T-helper 2 cell treated with Interferon-gamma antibody and Interleukin-4, amounts not matched to agents 5 μg/mL and 100 μg/mL, for 36 hours (primary cell): ENCODE measurements around the gene LCLAT1.
"Not testable (repeated sequence)": the region's sequence is repeated elsewhere in the genome, so short reads cannot be mapped to it uniquely, and the experiment has no call there.

Source experiments
- DNase-seq: peaks from one replicate; pipeline ENCODE4 v3.0.0; 2021; ENCODE audit warnings: low spot score
- H3K27ac Mint-ChIP-seq: one replicate; pipeline ENCODE4 v1.8.0; 2021; ENCODE audit warnings: mild to moderate bottlenecking, mixed read lengths
- H3K27me3 Mint-ChIP-seq: one replicate; pipeline ENCODE4 v1.8.0; 2021; ENCODE audit warnings: low read depth, mixed read lengths
- H3K36me3 Mint-ChIP-seq: one replicate; pipeline ENCODE4 v1.8.0; 2021; ENCODE audit warnings: low read depth, mixed read lengths
- H3K4me1 Mint-ChIP-seq: one replicate; pipeline ENCODE4 v1.8.0; 2021; ENCODE audit warnings: low read depth, mixed read lengths
- H3K4me3 Mint-ChIP-seq: one replicate; pipeline ENCODE4 v1.8.0; 2022; ENCODE audit warnings: mild to moderate bottlenecking, moderate library complexity, mixed read lengths
- H3K9me3 Mint-ChIP-seq: one replicate; pipeline ENCODE4 v1.8.0; 2021; ENCODE audit warnings: mixed read lengths

The LCLAT1 gene

GRCh38 chr2:30475542-30475941 is 28.5 kb downstream of the LCLAT1 start:
- H3K36me3 Mint-ChIP-seq: peaks cover 10% of the 10 kb centered on the region
- no peak overlapping the region for H3K27ac Mint-ChIP-seq
- peaks cover 3% of the 10 kb centered on the region for H3K4me1 Mint-ChIP-seq
- H3K9me3 Mint-ChIP-seq: no peaks in the 10 kb centered on the region
- H3K27me3 Mint-ChIP-seq: no peaks in the 10 kb centered on the region
- H3K4me3 Mint-ChIP-seq: no peak overlapping the region
- no peak for DNase-seq

GRCh38 chr2:30476636-30477035 is 29.6 kb downstream of the LCLAT1 start:
- Mint-ChIP-seq H3K9me3 (no peaks in the 10 kb centered on the region), H3K27ac (no peak overlapping the region), H3K4me1 (peaks cover 6% of the 10 kb centered on the region), H3K27me3 (no peaks in the 10 kb centered on the region), H3K36me3 (peaks cover 6% of the 10 kb centered on the region), H3K4me3 (no peak overlapping the region)
- DNase-seq: no peak

- H3K4me1 Mint-ChIP-seq: peaks cover 3% of the 10 kb centered on the region
- H3K27me3 Mint-ChIP-seq: no peaks in the 10 kb centered on the region
- no peak overlapping the region for H3K4me3 Mint-ChIP-seq
- DNase-seq: no peak
- H3K9me3 Mint-ChIP-seq: no peaks in the 10 kb centered on the region
- H3K36me3 Mint-ChIP-seq: peaks cover 6% of the 10 kb centered on the region
- no peak overlapping the region for H3K27ac Mint-ChIP-seq
These were observed 33.8 kb downstream of the LCLAT1 start for GRCh38 chr2:30480703-30481322.

GRCh38 chr2:30481323-30481800 is 34.3 kb downstream of the LCLAT1 start:
- H3K36me3 Mint-ChIP-seq: peaks cover 6% of the 10 kb centered on the region
- no peak for DNase-seq
- peaks cover 3% of the 10 kb centered on the region for H3K4me1 Mint-ChIP-seq
- H3K27me3 Mint-ChIP-seq: no peaks in the 10 kb centered on the region
- no peak overlapping the region for H3K27ac Mint-ChIP-seq
- no peaks in the 10 kb centered on the region for H3K9me3 Mint-ChIP-seq
- no peak overlapping the region for H3K4me3 Mint-ChIP-seq

GRCh38 chr2:30482011-30482410 is 35.0 kb downstream of the LCLAT1 start:
- no peaks in the 10 kb centered on the region for H3K9me3 Mint-ChIP-seq
- DNase-seq: no peak
- H3K27me3 Mint-ChIP-seq: no peaks in the 10 kb centered on the region
- H3K4me1 Mint-ChIP-seq: peaks cover 3% of the 10 kb centered on the region
- no peak overlapping the region for H3K4me3 Mint-ChIP-seq
- H3K36me3 Mint-ChIP-seq: peaks cover 6% of the 10 kb centered on the region
- H3K27ac Mint-ChIP-seq: no peak overlapping the region

GRCh38 chr2:30484145-30484544 is 37.1 kb downstream of the LCLAT1 start:
- H3K36me3 Mint-ChIP-seq: peaks cover 3% of the 10 kb centered on the region
- H3K27ac Mint-ChIP-seq: no peak overlapping the region
- H3K9me3 Mint-ChIP-seq: no peaks in the 10 kb centered on the region
- DNase-seq: no peak
- H3K27me3 Mint-ChIP-seq: no peaks in the 10 kb centered on the region
- peaks cover 9% of the 10 kb centered on the region for H3K4me1 Mint-ChIP-seq
- no peak overlapping the region for H3K4me3 Mint-ChIP-seq

GRCh38 chr2:30484995-30485394 is 37.9 kb downstream of the LCLAT1 start:
- Mint-ChIP-seq H3K4me1 (peaks cover 9% of the 10 kb centered on the region), H3K4me3 (no peak overlapping the region), H3K27me3 (no peaks in the 10 kb centered on the region), H3K27ac (no peak overlapping the region), H3K9me3 (no peaks in the 10 kb centered on the region), H3K36me3 (no peaks in the 10 kb centered on the region)
- no peak for DNase-seq

- Mint-ChIP-seq H3K27me3 (no peaks in the 10 kb centered on the region), H3K27ac (no peak overlapping the region), H3K36me3 (no peaks in the 10 kb centered on the region), H3K4me1 (peaks cover 6% of the 10 kb centered on the region), H3K4me3 (no peak overlapping the region), H3K9me3 (no peaks in the 10 kb centered on the region)
- DNase-seq: no peak
These were observed 39.6 kb downstream of the LCLAT1 start for GRCh38 chr2:30486655-30487054.

GRCh38 chr2:30487603-30488002 is 40.6 kb downstream of the LCLAT1 start:
- H3K9me3 Mint-ChIP-seq: no peaks in the 10 kb centered on the region
- no peak overlapping the region for H3K27ac Mint-ChIP-seq
- no peaks in the 10 kb centered on the region for H3K27me3 Mint-ChIP-seq
- no peaks in the 10 kb centered on the region for H3K36me3 Mint-ChIP-seq
- DNase-seq: no peak
- H3K4me3 Mint-ChIP-seq: no peak overlapping the region
- H3K4me1 Mint-ChIP-seq: peaks cover 6% of the 10 kb centered on the region

- Mint-ChIP-seq H3K4me3 (no peak overlapping the region), H3K36me3 (no peaks in the 10 kb centered on the region), H3K4me1 (peaks cover 6% of the 10 kb centered on the region), H3K27ac (no peak overlapping the region), H3K27me3 (no peaks in the 10 kb centered on the region), H3K9me3 (no peaks in the 10 kb centered on the region)
- no peak for DNase-seq
These were observed 41.1 kb downstream of the LCLAT1 start for GRCh38 chr2:30488012-30488659.

- no peak overlapping the region for H3K27ac Mint-ChIP-seq
- H3K4me1 Mint-ChIP-seq: peaks cover 6% of the 10 kb centered on the region
These were observed 44.2 kb downstream of the LCLAT1 start for GRCh38 chr2:30491225-30491624.

GRCh38 chr2:30492185-30492584 is 45.1 kb downstream of the LCLAT1 start:
- Mint-ChIP-seq H3K27me3 (no peaks in the 10 kb centered on the region), H3K4me3 (no peak overlapping the region), H3K9me3 (peaks cover 17% of the 10 kb centered on the region), H3K4me1 (peaks cover 6% of the 10 kb centered on the region), H3K27ac (no peak overlapping the region), H3K36me3 (peaks cover 12% of the 10 kb centered on the region)
- no peak for DNase-seq

More at GRCh38 chr2:30491225-30491624, 44.2 kb downstream of the LCLAT1 start:
- no peak overlapping the region for H3K4me3 Mint-ChIP-seq
- DNase-seq: no peak
- H3K9me3 Mint-ChIP-seq: peaks cover 8% of the 10 kb centered on the region
- peaks cover 6% of the 10 kb centered on the region for H3K36me3 Mint-ChIP-seq
- no peaks in the 10 kb centered on the region for H3K27me3 Mint-ChIP-seq

GRCh38 chr2:30492619-30493018 is 45.6 kb downstream of the LCLAT1 start:
- H3K36me3 Mint-ChIP-seq: peaks cover 14% of the 10 kb centered on the region
- no peak overlapping the region for H3K27ac Mint-ChIP-seq
- H3K9me3 Mint-ChIP-seq: peaks cover 19% of the 10 kb centered on the region
- H3K27me3 Mint-ChIP-seq: no peaks in the 10 kb centered on the region
- no peak for DNase-seq
- H3K4me1 Mint-ChIP-seq: peaks cover 6% of the 10 kb centered on the region
- H3K4me3 Mint-ChIP-seq: no peak overlapping the region

- Mint-ChIP-seq H3K9me3 (peaks cover 27% of the 10 kb centered on the region), H3K27ac (no peak overlapping the region), H3K4me3 (no peak overlapping the region), H3K27me3 (no peaks in the 10 kb centered on the region), H3K4me1 (peaks cover 5% of the 10 kb centered on the region), H3K36me3 (peaks cover 20% of the 10 kb centered on the region)
- no peak for DNase-seq
These were observed 46.4 kb downstream of the LCLAT1 start for GRCh38 chr2:30493440-30493839.

GRCh38 chr2:30495896-30496295 is 48.9 kb downstream of the LCLAT1 start:
- peaks cover 32% of the 10 kb centered on the region for H3K36me3 Mint-ChIP-seq
- H3K27ac Mint-ChIP-seq, DNase-seq, H3K4me1 Mint-ChIP-seq, H3K4me3 Mint-ChIP-seq, H3K27me3 Mint-ChIP-seq: not testable (repeated sequence)
- H3K9me3 Mint-ChIP-seq: peaks cover 45% of the 10 kb centered on the region
